GM10266 (cell line): Measurements from ENCODE around the gene CCNQ.
A peak's percentile ranks its signal among the peaks of the same experiment; 100 is the strongest.

Experiments
- DNase-seq: peaks from one replicate; pipeline ENCODE4 v3.0.0; 2012; ENCODE audit errors: extremely low spot score
- CTCF ChIP-seq: IDR thresholded peaks from 2 replicates; pipeline ENCODE4 v1.5.1; 2012; ENCODE audit warnings: mild to moderate bottlenecking, low read depth; ENCODE audit not compliant: control insufficient read depth, insufficient read depth; ENCODE audit errors: missing control alignments

The CCNQ gene

GRCh38 chrX:153643431-153644351 lies 44.8 kb upstream of the CCNQ start:
- peak; percentile 42 for TF ChIP-seq CTCF

GRCh38 chrX:153642655-153643430 lies 43.9 kb upstream of the CCNQ start:
- no peak for DNase-seq
- TF ChIP-seq CTCF, result no peak

More at GRCh38 chrX:153643431-153644351, 44.8 kb upstream of the CCNQ start:
- DNase-seq, result peak; percentile 69

GRCh38 chrX:153642051-153642654 lies 43.2 kb upstream of the CCNQ start:
- TF ChIP-seq CTCF, result no peak

GRCh38 chrX:153641627-153642026 lies 42.7 kb upstream of the CCNQ start:
- DNase-seq, result no peak
- no peak for TF ChIP-seq CTCF

More at GRCh38 chrX:153642051-153642654, 43.2 kb upstream of the CCNQ start:
- no peak for DNase-seq

- no peak for DNase-seq
- no peak for TF ChIP-seq CTCF
Observed at GRCh38 chrX:153640736-153641575, 42.0 kb upstream of the CCNQ start.

- TF ChIP-seq CTCF, result no peak
- DNase-seq, result no peak
Observed at GRCh38 chrX:153640045-153640686, 41.2 kb upstream of the CCNQ start.
